Ovary (tissue), 9 donors: Measurements from ENCODE around the gene MMP28. TPM values are rescaled to one million over a fixed set of nuclear protein-coding genes. Genes with fewer than 3 reads are reported as not detected.

Source experiments
- DNase-seq, 5 donors: peaks; one replicate each; pipeline ENCODE4 v3.0.0-alpha.2; 2019 to 2020
- H3K27ac ChIP-seq, 2 donors: fragments of 200-600 bp; one replicate each; pipeline versions ENCODE4 v1.5.1 to v1.8.0; 2019 to 2022
- H3K27me3 ChIP-seq: fragments of 200-600 bp; one replicate; pipeline ENCODE4 v1.8.0; 2022
- H3K36me3 ChIP-seq: fragments of 200-600 bp; sonication (generic); one replicate; pipeline ENCODE4 v1.5.1; 2019
- H3K4me1 ChIP-seq: one replicate; pipeline ENCODE4 v1.8.1; 2013; ENCODE audit warnings: mild to moderate bottlenecking, moderate library complexity; ENCODE audit not compliant: insufficient read depth
- H3K4me3 ChIP-seq: fragments of 200-600 bp; sonication (generic); one replicate; pipeline ENCODE4 v1.5.1; 2017
- H3K9me3 ChIP-seq, 2 donors: fragments of 200-600 bp in 1 of 2; sonication (generic) in 1 of 2; one replicate each; pipeline versions ENCODE4 v1.5.1 to v1.8.1; 2013 to 2019; ENCODE audit warnings: mild to moderate bottlenecking in 1 of 2, moderate library complexity in 1 of 2
- EP300 ChIP-seq: sonication (generic); formaldehyde crosslinking; IDR thresholded peaks from one replicate; pipeline ENCODE4 v1.6.1; 2017; ENCODE audit warnings: antibody characterized with exemption
- POLR2A ChIP-seq: fragments of 450-650 bp; IDR thresholded peaks from one replicate; pipeline ENCODE4 v1.6.1; 2017; ENCODE audit warnings: antibody characterized with exemption, mild to moderate bottlenecking, moderate library complexity
- WGBS, 3 donors: extraction: QIAGEN DNeasy Blood & Tissue Kit in 1 of 3; methylation state at CpG; one replicate each; pipeline versions ENCODE4 v1.1.5 to v1.1.7; 2013 to 2017; 5-methylcytosine and 5-hydroxymethylcytosine counted together
- intact Hi-C, 4 donors: fragments of 100-400 bp; cut with DNase I; formaldehyde crosslinking; loops; one replicate each; pipeline versions ENCODE4 v1.11.0 to v1.15.1; 2022 to 2023
- polyA plus RNA-seq, 2 donors: library from polyadenylated mRNA; stranded (reverse); fragments of 200-250 nt in 1 of 2; fragments of 350-450 nt in 1 of 2; fragmentation: Illumina TruSeq in 1 of 2; extraction: RNeasy Lipid Tissue Mini Kit (QIAGEN cat#74804) in 1 of 2; gene quantifications; one replicate each; pipeline ENCODE4 v1.2.3, GENCODE V29; 2013 to 2014
- total RNA-seq, 7 donors: library from RNA; depleted of rRNA in 2 of 7; stranded (reverse); fragments of >200 nt in 2 of 7; fragmentation: NEBNext Ultra II Directional in 3 of 7; extraction: Animal tissue kit (Norgen Biotek cat#: 25700) in 3 of 7; gene quantifications; one replicate each; pipeline versions ENCODE4 v1.1.0 to v1.2.4, GENCODE V29; 2016 to 2023
- TF ChIP-seq, protein P1 (sequence below), 3 donors: fragments of 450-650 bp in 2 of 3; fragments of 200-600 bp in 1 of 3; IDR thresholded peaks; one replicate each; pipeline versions ENCODE4 v1.5.1 to v1.8.0; 2016 to 2022; ENCODE audit warnings: antibody characterized with exemption in 3 of 3, mild to moderate bottlenecking in 1 of 3
- donor health status: DM: no; HTN: no; CAD: no; lungs with moderate emphysema.
- donor health status: DM: no; HTN: no; CAD: no.
- donor health status: Bipolar disorder and iron deficiency.
- donor health status: DM: yes; HTN: yes; CAD: no.
- donor health status: DM: no; HTN: no; CAD: no.
- donor health status: DM: yes; HTN: yes; CAD: no.

The MMP28 gene
- total and polyA plus RNA-seq, 9 donors: 0.25 to 33.3 (median 3.5) TPM

GRCh38 chr17:35726953-35727460 lies 68.4 kb downstream of the MMP28 start:
- intact Hi-C loops: no loop called here
- H3K27ac ChIP-seq: no peak overlapping the region
- H3K36me3 ChIP-seq: no peaks in the 10 kb centered on the region

GRCh38 chr17:35726127-35726952 lies 69.1 kb downstream of the MMP28 start:
- intact Hi-C loops: no loop called here
- TF ChIP-seq POLR2A (no peak), EP300 (no peak)
- TF ChIP-seq, protein P1, sequence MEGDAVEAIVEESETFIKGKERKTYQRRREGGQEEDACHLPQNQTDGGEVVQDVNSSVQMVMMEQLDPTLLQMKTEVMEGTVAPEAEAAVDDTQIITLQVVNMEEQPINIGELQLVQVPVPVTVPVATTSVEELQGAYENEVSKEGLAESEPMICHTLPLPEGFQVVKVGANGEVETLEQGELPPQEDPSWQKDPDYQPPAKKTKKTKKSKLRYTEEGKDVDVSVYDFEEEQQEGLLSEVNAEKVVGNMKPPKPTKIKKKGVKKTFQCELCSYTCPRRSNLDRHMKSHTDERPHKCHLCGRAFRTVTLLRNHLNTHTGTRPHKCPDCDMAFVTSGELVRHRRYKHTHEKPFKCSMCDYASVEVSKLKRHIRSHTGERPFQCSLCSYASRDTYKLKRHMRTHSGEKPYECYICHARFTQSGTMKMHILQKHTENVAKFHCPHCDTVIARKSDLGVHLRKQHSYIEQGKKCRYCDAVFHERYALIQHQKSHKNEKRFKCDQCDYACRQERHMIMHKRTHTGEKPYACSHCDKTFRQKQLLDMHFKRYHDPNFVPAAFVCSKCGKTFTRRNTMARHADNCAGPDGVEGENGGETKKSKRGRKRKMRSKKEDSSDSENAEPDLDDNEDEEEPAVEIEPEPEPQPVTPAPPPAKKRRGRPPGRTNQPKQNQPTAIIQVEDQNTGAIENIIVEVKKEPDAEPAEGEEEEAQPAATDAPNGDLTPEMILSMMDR (IDR thresholded peaks at IDR 0.05): no peak
- WGBS, 3 donors: 15 to 23% (median 22%) methylated on average over 6 of the region's 6 CpGs
- H3K27ac ChIP-seq: no peak overlapping the region
- no peaks in the 10 kb centered on the region for H3K9me3 ChIP-seq
- no peaks in the 10 kb centered on the region for H3K27me3 ChIP-seq
- H3K4me1 ChIP-seq: peaks cover 10% of the 10 kb centered on the region
- H3K4me3 ChIP-seq: no peak overlapping the region
- peak in 4 of 5 donors; percentile 43 to 68 (median 62) for DNase-seq
- no peaks in the 10 kb centered on the region for H3K36me3 ChIP-seq

More at GRCh38 chr17:35726953-35727460, 68.4 kb downstream of the MMP28 start:
- no peaks in the 10 kb centered on the region for H3K27me3 ChIP-seq
- DNase-seq: no peak
- H3K4me3 ChIP-seq: no peak overlapping the region
- H3K4me1 ChIP-seq: peaks cover 10% of the 10 kb centered on the region
- H3K9me3 ChIP-seq: no peaks in the 10 kb centered on the region
- WGBS, 3 donors: 61 to 70% (median 68%) methylated on average over 5 of the region's 5 CpGs
- no peak for TF ChIP-seq POLR2A

- WGBS, 3 donors: 33 to 47% (median 40%) methylated on average over 2 of the region's 2 CpGs
- H3K27me3 ChIP-seq: no peaks in the 10 kb centered on the region
- no peak for TF ChIP-seq EP300
- TF ChIP-seq, protein P1 (IDR thresholded peaks at IDR 0.05): no peak
- TF ChIP-seq POLR2A: no peak
- intact Hi-C loops: no loop called here
- H3K36me3 ChIP-seq: no peaks in the 10 kb centered on the region
- peaks cover 6% of the 10 kb centered on the region for H3K4me1 ChIP-seq
- no peak for DNase-seq
- H3K4me3 ChIP-seq: no peak overlapping the region
- H3K27ac ChIP-seq: no peak overlapping the region
- H3K9me3 ChIP-seq: no peaks in the 10 kb centered on the region
Observed at GRCh38 chr17:35725802-35726126, 69.7 kb downstream of the MMP28 start.

DNA sequence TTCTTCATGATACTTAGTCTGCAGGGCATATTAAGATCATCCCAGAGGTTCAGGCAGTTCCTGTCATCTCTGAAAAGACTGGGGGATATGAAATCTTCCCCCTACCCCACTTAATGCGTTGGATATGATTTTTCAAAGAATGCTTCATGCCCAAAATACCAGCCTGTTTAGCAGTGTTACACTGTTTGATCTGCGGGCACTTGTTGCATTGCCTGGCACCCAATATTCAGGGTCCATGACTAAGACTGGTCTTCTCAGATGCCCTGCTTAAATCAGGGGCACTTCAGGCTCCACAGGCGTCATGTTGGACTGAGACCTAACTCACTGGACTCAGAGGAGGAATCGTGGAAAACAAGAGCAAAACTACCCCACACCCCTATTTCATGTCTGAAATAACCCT lies 70.4 kb downstream of the MMP28 start:
- intact Hi-C loops: no loop called here
- WGBS, 3 donors: 88 to 95% (median 92%) methylated on average over 4 of the region's 4 CpGs
- no peak for DNase-seq
- Histone ChIP-seq H3K36me3 (no peaks in the 10 kb centered on the region), H3K4me1 (peaks cover 6% of the 10 kb centered on the region), H3K4me3 (no peak overlapping the region), H3K9me3 (no peaks in the 10 kb centered on the region), H3K27ac (no peak overlapping the region), H3K27me3 (no peaks in the 10 kb centered on the region)
- TF ChIP-seq, protein P1 (IDR thresholded peaks at IDR 0.05): no peak
- TF ChIP-seq EP300 (no peak), POLR2A (no peak)

GRCh38 chr17:35723735-35724134 lies 71.7 kb downstream of the MMP28 start:
- Histone ChIP-seq H3K4me1 (peaks cover 6% of the 10 kb centered on the region), H3K9me3 (no peaks in the 10 kb centered on the region), H3K27ac (no peak overlapping the region), H3K36me3 (no peaks in the 10 kb centered on the region), H3K4me3 (no peak overlapping the region), H3K27me3 (no peaks in the 10 kb centered on the region)
- WGBS, 3 donors: 97 to 100% (median 99%) methylated on average over 2 of the region's 2 CpGs
- DNase-seq: no peak
- intact Hi-C loops: no loop called here
- TF ChIP-seq POLR2A (no peak), EP300 (no peak)
- TF ChIP-seq, protein P1 (IDR thresholded peaks at IDR 0.05): no peak
